Measurements from ENCODE around the gene SGPP2.

SGPP2 gene

GRCh38 chr2:222398446-222398885 lies 25.9 kb upstream of the SGPP2 start:
- no peak overlapping the region for H3K9ac ChIP-seq (ENCODE audit: low read depth, low read length)
- no peaks in the 10 kb centered on the region for H3K9me3 ChIP-seq (ENCODE audit: insufficient read depth, low read length, severe bottlenecking)
- no peaks in the 10 kb centered on the region for H4K20me1 ChIP-seq (ENCODE audit: insufficient read depth, low read length)
- no peak for TF ChIP-seq EZH2 (IDR thresholded peaks at IDR 0.05; ENCODE audit: borderline replicate concordance, low read depth, low read length, severe bottlenecking)
- TF ChIP-seq, protein P1, sequence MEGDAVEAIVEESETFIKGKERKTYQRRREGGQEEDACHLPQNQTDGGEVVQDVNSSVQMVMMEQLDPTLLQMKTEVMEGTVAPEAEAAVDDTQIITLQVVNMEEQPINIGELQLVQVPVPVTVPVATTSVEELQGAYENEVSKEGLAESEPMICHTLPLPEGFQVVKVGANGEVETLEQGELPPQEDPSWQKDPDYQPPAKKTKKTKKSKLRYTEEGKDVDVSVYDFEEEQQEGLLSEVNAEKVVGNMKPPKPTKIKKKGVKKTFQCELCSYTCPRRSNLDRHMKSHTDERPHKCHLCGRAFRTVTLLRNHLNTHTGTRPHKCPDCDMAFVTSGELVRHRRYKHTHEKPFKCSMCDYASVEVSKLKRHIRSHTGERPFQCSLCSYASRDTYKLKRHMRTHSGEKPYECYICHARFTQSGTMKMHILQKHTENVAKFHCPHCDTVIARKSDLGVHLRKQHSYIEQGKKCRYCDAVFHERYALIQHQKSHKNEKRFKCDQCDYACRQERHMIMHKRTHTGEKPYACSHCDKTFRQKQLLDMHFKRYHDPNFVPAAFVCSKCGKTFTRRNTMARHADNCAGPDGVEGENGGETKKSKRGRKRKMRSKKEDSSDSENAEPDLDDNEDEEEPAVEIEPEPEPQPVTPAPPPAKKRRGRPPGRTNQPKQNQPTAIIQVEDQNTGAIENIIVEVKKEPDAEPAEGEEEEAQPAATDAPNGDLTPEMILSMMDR (IDR thresholded peaks at IDR 0.05; ENCODE audit: borderline replicate concordance, extremely low read depth, low read length, poor library complexity, severe bottlenecking) = no peak
- no peak overlapping the region for H3K27ac ChIP-seq (ENCODE audit: low read length)
- no peak for ATAC-seq (ENCODE audit: insufficient read depth, low read depth)
- H3K4me2 ChIP-seq (ENCODE audit: insufficient read depth, low read length) = no peak overlapping the region
- no peaks in the 10 kb centered on the region for H3K27me3 ChIP-seq (ENCODE audit: insufficient read depth, low read length, poor library complexity)
- no peaks in the 10 kb centered on the region for H3K79me2 ChIP-seq (ENCODE audit: insufficient read depth, low read length)
- DNase-seq = no peak
- no peaks in the 10 kb centered on the region for H3K36me3 ChIP-seq (ENCODE audit: insufficient read depth, low read length)
- H3K4me3 ChIP-seq (ENCODE audit: low read depth in 1 of 2, low read length in 2 of 2) = no peak overlapping the region
- H3K4me1 ChIP-seq (ENCODE audit: insufficient read depth, low read length) = no peaks in the 10 kb centered on the region
- no peak overlapping the region for H2AFZ ChIP-seq (ENCODE audit: low read depth, low read length)

GRCh38 chr2:222399038-222399783 lies 25.1 kb upstream of the SGPP2 start:
- no peaks in the 10 kb centered on the region for H3K4me1 ChIP-seq (ENCODE audit: insufficient read depth, low read length)
- no peak for ATAC-seq (ENCODE audit: insufficient read depth, low read depth)
- H3K79me2 ChIP-seq (ENCODE audit: insufficient read depth, low read length) = no peaks in the 10 kb centered on the region
- no peak for DNase-seq
- no peaks in the 10 kb centered on the region for H3K27me3 ChIP-seq (ENCODE audit: insufficient read depth, low read length, poor library complexity)
- H3K27ac ChIP-seq (ENCODE audit: low read length) = no peak overlapping the region
- H3K36me3 ChIP-seq (ENCODE audit: insufficient read depth, low read length) = no peaks in the 10 kb centered on the region
- H2AFZ ChIP-seq (ENCODE audit: low read depth, low read length) = no peak overlapping the region
- TF ChIP-seq, protein P1 (IDR thresholded peaks at IDR 0.05; ENCODE audit: borderline replicate concordance, extremely low read depth, low read length, poor library complexity, severe bottlenecking) = no peak
- TF ChIP-seq EZH2 (IDR thresholded peaks at IDR 0.05; ENCODE audit: borderline replicate concordance, low read depth, low read length, severe bottlenecking) = no peak
- H3K9ac ChIP-seq (ENCODE audit: low read depth, low read length) = no peak overlapping the region
- no peaks in the 10 kb centered on the region for H4K20me1 ChIP-seq (ENCODE audit: insufficient read depth, low read length)
- no peaks in the 10 kb centered on the region for H3K9me3 ChIP-seq (ENCODE audit: insufficient read depth, low read length, severe bottlenecking)
- no peak overlapping the region for H3K4me3 ChIP-seq (ENCODE audit: low read depth in 1 of 2, low read length in 2 of 2)
- no peak overlapping the region for H3K4me2 ChIP-seq (ENCODE audit: insufficient read depth, low read length)

- Histone ChIP-seq H3K4me3 (ENCODE audit: low read depth in 1 of 2, low read length in 2 of 2) (no peak overlapping the region), H3K9me3 (ENCODE audit: insufficient read depth, low read length, severe bottlenecking) (no peaks in the 10 kb centered on the region), H3K4me1 (ENCODE audit: insufficient read depth, low read length) (no peaks in the 10 kb centered on the region), H3K27ac (ENCODE audit: low read length) (no peak overlapping the region), H3K79me2 (ENCODE audit: insufficient read depth, low read length) (no peaks in the 10 kb centered on the region), H3K9ac (ENCODE audit: low read depth, low read length) (no peak overlapping the region), H3K27me3 (ENCODE audit: insufficient read depth, low read length, poor library complexity) (no peaks in the 10 kb centered on the region), H4K20me1 (ENCODE audit: insufficient read depth, low read length) (no peaks in the 10 kb centered on the region), H3K36me3 (ENCODE audit: insufficient read depth, low read length) (no peaks in the 10 kb centered on the region), H2AFZ (ENCODE audit: low read depth, low read length) (no peak overlapping the region), H3K4me2 (ENCODE audit: insufficient read depth, low read length) (no peak overlapping the region)
- ATAC-seq (ENCODE audit: insufficient read depth, low read depth) (no peak), DNase-seq (no peak)
- TF ChIP-seq EZH2 (IDR thresholded peaks at IDR 0.05; ENCODE audit: borderline replicate concordance, low read depth, low read length, severe bottlenecking) = no peak
- TF ChIP-seq, protein P1 (IDR thresholded peaks at IDR 0.05; ENCODE audit: borderline replicate concordance, extremely low read depth, low read length, poor library complexity, severe bottlenecking) = no peak
Measured at GRCh38 chr2:222404151-222404905, 20.0 kb upstream of the SGPP2 start.
